Testis (tissue), 2 donors: ENCODE data around the gene AKAP6.
"Not testable (repeated sequence)": the region's sequence is repeated elsewhere in the genome, so short reads cannot be mapped to it uniquely, and the experiment has no call there.

Experiments used
- POLR2A ChIP-seq: fragments of 450-650 bp; IDR thresholded peaks from one replicate; pipeline ENCODE4 v1.6.1; 2017; ENCODE audit warnings: antibody characterized with exemption, mild to moderate bottlenecking, moderate library complexity
- TF ChIP-seq, protein P1 (sequence below), 3 experiments: fragments of 450-650 bp in 2 of 3; fragments of 200-600 bp in 1 of 3; sonication (generic) in 1 of 3; IDR thresholded peaks; one replicate each; pipeline ENCODE4 v1.5.1; 2016 to 2019; ENCODE audit warnings: antibody characterized with exemption in 3 of 3, mild to moderate bottlenecking in 2 of 3, moderate library complexity in 1 of 3

DNA sequence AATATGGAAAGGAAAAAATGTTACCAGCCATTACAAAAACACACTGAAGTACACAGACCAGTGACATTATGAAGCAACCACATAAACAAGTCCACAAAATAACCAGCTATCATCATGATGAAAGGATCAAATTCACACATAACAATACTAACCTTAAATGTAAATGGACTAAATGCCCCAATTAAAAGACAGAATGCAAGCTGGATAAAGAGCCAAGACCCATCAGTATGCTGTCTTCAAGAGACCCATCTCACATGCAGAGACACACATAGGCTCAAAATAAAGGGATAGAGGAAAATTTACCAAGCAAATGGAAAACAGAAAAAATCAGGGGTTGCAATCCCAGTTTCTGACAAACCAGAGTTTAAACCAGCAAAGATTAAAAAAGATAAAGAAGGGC lies 463.9 kb downstream of the AKAP6 start:
- TF ChIP-seq, protein P1, sequence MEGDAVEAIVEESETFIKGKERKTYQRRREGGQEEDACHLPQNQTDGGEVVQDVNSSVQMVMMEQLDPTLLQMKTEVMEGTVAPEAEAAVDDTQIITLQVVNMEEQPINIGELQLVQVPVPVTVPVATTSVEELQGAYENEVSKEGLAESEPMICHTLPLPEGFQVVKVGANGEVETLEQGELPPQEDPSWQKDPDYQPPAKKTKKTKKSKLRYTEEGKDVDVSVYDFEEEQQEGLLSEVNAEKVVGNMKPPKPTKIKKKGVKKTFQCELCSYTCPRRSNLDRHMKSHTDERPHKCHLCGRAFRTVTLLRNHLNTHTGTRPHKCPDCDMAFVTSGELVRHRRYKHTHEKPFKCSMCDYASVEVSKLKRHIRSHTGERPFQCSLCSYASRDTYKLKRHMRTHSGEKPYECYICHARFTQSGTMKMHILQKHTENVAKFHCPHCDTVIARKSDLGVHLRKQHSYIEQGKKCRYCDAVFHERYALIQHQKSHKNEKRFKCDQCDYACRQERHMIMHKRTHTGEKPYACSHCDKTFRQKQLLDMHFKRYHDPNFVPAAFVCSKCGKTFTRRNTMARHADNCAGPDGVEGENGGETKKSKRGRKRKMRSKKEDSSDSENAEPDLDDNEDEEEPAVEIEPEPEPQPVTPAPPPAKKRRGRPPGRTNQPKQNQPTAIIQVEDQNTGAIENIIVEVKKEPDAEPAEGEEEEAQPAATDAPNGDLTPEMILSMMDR (IDR thresholded peaks at IDR 0.05) = not testable (repeated sequence)
- not testable (repeated sequence) for TF ChIP-seq POLR2A
